ENCODE data around the gene PACS1.

PACS1 gene

DNA sequence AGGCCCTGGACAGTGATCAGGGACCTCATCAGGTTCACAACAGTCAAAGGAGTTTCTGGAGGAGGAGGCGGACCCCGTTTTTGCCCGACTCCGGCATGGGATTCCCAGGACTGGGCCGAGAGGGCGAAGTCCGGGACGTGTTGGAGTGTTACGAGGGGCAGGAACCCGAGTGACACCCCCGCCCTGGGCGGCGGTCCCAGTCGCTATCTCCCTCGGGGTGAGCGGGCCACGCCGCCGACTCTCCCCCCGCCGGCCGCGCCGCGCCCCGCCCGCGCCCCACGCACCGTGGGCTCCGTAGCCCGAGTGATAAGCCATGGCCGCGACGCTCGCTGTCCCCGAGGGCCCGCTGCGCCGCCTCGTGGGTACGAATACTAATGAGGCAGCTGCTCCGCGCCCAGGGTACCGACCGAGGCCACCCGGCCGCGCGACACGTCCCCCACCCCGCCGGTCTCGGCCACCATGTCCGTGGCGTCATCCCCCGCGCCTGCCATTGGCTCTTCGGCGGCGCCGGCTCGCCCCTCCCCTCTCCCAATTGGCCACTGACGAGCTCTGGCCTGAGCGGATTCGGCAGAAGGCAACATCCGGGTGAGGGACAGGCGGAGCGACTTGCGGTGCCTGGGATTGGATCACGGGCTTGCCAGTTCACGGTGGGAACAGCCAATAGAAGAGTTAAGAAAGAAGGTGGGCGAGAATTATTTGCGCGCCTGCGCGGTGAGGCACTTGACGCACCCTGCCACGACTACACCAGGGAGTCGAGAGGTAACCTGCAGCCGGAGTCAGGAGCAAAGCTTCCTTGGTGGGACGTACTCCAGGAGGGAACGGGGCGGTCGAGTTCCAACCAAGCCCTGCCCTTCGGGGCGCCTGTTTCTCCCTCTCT, 218.8 kb downstream of the PACS1 start, which contains the start of gene YIF1A:
YIF1A (minus strand) TSS at position 473 of the 877 bp plus-strand sequence; CDS start at position 315, 158 bp downstream.
- DNase-seq (ENCODE audit: low read depth, low spot score): peak; percentile 100

DNA sequence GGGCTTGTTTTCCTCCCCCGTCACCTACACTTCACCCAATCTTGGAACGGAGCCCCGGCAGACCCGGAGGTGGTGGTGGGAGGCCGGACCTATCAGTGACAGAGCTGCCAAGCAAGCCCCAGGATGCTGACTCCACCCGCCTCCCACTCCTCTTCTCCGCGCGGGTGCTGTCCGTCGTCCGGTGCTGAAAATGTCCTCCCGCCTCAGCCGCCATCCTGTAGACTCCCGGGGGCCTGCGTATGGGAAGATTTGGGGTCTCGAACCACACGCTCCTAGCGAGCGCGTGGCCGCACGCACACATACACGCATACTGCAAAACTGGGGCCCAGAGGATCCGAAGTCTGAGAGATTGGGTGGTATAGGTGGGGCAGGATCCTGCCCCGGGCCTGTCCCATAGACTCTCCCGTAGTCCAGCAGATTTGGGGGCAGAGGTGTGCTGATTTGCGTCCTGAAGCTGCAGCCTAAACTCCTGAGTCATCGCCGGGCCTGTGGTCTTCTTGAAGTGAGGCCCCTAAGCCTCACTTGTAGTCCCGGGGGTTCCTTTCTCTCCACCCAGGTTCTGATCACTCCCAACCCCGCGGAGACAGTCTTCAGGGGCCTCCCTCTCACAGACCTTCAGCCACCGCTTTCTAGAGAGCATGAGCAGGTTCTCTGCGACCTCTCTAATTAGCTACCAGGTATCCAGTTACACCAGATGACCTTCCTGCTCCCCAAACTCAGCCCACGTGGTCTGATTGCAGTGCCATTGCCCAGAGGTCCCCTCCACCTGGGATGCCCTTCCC, 219.7 kb downstream of the PACS1 start:
- DNase-seq (ENCODE audit: low read depth, low spot score): no peak

DNA sequence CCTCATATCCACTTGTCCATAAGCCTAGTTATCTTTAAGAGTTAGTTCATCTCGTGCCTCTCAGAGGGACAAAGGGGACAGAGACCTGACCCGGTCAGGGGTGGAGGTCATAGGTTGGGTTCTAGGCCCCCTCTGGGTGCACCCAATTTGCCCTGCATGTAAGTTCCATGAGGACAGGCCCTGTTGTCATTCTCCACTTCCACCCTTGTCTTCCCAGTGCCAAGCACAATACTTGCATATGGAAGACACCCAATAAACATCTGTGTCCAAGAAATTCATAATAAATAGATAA, 220.2 kb downstream of the PACS1 start:
- no peak for DNase-seq (ENCODE audit: low read depth, low spot score)

DNA sequence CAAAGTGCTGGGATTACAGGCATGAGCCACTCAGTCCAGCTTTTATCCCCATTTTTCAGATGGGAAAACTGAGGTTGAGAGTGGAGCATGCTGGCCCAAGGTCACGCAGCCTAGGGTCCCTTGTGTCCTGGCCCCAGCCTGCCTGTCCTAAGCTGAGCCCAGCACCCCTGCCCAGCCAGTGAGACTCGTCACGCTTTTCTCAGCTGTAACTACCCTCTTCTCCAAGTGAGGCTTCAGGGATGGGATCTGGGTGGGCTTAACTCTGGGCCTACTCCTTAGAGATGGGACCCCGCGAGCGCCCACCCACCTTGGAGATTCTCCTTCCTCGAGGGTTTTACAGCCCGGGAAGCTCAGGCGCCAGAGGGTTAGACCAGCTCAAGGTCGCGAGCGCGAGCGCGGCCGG, 221.2 kb downstream of the PACS1 start:
- no peak for DNase-seq (ENCODE audit: low read depth, low spot score)

DNA sequence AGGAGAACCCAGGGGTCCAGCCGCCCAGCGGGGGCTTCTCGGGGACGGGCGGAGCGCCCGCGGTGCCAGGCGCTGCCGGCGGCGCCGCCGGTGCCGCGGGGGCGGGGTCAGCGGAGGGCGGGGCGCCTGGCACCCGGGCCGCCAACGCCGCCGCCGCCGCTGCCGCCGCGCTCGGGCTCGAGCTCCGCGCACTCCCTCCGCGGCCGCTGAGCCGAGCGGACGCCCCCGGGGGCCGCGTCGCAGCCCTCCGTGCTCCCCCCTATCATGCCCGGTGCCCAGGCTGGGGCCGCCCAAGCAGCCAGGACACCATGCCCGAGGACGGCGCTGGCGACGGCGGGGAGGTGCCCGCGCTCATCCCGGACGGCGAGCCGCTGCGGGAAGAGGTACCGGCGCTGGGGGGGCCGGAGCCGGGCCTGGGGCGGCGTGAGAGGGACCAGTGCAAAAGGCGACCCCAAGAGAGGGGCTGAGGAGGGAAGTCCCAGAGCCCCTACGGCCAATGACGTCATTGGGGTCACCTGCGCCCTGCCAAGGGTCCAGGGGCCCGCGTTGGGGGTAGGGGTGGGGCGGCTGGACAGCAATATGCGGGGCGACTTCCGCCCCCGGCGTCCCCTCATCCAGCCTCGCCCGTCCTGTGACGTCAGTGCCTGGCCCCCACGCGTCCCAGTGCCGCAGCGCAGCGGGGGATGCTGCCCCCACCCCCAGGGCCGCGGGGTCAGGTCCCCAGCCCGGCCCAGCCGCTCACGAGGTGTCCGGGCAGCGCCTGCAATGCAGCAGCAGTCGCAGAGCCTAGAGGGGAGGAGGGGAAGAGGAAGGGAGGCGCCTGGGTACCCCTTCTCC, 221.9 kb downstream of the PACS1 start, which contains the start of gene TMEM151A:
TMEM151A (plus strand) TSS at position 189 of the 837 bp plus-strand sequence; CDS start at position 309, 120 bp downstream.
- no peak for DNase-seq (ENCODE audit: low read depth, low spot score)

DNA sequence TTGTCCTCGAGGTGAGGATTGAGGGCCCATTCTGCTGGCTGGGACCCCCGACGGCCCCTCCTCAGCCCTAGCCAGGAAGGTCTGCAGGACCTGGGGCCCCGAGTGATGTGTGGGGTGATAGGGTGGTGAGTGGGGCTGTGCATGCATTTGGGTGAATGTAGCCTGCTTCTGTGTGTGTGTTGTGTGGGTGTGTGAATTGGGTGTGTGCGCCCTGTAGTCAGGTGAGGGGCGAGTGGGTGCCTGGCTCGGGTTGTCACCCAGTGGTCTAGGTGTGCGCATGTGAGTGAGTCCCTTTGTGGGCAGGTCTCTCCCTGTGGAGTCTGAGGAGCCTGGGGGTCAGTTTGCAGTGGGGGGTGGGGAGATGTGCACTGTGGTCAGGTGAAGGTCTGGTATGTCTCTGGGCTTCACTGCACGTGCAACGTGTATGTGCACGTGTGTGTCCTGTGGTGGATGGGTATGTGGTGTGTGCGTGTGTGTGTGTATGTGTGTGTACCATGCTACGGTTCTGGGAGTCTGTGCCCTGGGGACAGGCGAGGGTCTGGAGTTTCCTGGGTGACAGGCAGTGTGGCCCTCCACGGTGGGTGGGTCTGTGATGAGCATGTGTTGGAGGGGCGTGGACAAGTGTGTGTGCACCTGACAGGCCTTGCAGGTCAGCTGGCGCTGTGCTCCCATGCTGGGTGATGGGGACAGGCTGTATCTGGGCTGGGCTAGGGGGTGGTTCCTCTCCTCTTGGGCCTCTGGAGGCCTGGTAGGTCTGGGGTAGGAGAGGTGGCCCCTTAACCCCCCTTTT, 222.7 kb downstream of the PACS1 start:
- no peak for DNase-seq (ENCODE audit: low read depth, low spot score)

DNA sequence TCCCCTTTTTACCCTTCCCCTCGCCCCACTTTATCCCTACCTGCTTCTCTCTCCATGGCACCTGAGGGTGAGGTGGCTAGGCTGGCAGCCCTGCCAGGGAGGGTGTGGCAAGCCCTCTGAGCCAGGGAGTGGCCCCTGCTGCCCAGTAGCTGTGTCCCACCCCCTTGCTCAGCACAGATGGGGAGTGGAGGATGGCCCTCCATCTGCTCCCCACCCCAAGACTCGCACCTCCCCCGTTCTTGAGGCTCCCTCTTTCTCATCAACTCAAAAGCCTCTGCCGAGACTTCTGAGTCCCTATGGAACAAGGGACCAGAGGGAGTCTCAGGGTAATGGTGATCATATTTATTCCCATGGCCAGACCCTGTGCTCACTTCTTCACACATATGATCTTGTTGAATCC, 223.3 kb downstream of the PACS1 start:
- DNase-seq (ENCODE audit: low read depth, low spot score): no peak

DNA sequence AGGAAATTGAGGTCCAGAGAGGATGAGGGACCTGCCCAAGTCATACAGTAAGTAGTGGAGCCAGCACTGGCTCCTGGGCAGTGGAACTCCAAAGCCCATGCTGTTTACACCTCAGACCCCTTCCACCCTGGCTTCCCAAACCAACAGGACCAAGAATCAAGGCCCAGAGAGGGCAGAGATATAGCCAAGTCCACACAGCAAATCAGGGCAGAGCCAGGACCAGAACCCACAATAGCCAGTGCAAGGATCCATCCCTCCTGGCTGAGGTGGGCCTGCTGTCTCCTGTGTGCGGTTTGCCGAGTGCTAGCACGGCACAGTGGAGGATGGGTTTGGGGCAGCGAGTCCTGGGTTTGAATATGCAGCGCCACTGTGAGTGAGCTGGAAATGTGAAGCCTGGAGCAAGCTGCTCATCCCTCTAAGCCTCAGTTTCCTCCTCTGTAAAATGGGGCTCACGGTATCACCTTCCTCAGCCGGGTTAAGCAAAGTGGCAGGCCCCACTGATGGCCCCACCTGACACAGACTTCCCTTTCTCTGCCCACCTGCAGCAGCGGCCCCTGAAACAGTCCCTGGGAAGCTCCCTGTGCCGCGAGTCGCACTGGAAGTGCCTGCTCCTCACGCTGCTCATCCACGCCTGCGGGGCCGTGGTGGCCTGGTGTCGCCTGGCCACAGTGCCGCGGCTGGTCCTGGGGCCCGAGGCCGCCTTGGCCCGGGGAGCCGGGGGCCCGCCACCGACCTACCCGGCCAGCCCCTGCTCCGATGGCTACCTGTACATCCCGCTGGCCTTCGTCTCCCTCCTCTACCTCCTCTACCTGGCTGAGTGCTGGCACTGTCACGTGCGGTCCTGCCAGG, 223.9 kb downstream of the PACS1 start:
- no peak for DNase-seq (ENCODE audit: low read depth, low spot score)

All from ELF-1 (cell line).